22Rv1 (cell line): ENCODE results near the gene ADORA1.

Source experiments
- CTCF ChIP-seq: fragments of 450-650 bp; IDR thresholded peaks from 2 replicates; pipeline ENCODE4 v1.5.1; 2017; ENCODE audit warnings: mild to moderate bottlenecking
- ZFX ChIP-seq: fragments of 450-650 bp; IDR thresholded peaks from 2 replicates; pipeline ENCODE4 v1.6.1; 2017; ENCODE audit warnings: antibody characterized with exemption, borderline replicate concordance

GRCh38 chr1:203216274-203217138 lies 89.0 kb downstream of the ADORA1 start:
- peak; percentile 89 for TF ChIP-seq CTCF
- TF ChIP-seq ZFX: no peak
